Natural killer cell (primary cell): Measurements from ENCODE around the gene CBX4. TPM values are rescaled to one million over a fixed set of nuclear protein-coding genes. Genes with fewer than 3 reads are reported as not detected.

Source experiments
- ATAC-seq, 3 donors: fragments of 150-1000 bp in 2 of 3; fragments of 200-7000 bp in 1 of 3; cut with Tn5 transposase; 1 replicate in 1 of 3; 2 replicates in 2 of 3; pipeline ENCODE4 v1.10.0; 2021; ENCODE audit warnings: mild to moderate bottlenecking in 2 of 3, moderate library complexity in 2 of 3
- DNase-seq, 2 donors: peaks; one replicate each; pipeline versions ENCODE4 v3.0.0 to v3.0.0-alpha.2; 2013 to 2021; ENCODE audit warnings: mixed read lengths in 1 of 2
- H3K27ac ChIP-seq: one replicate; pipeline ENCODE4 v1.5.1; 2013; ENCODE audit warnings: mild to moderate bottlenecking, low read length
- H3K27me3 ChIP-seq: one replicate; pipeline ENCODE4 v1.6.1; 2013; ENCODE audit warnings: low read length; ENCODE audit not compliant: control insufficient read depth, insufficient read depth
- H3K36me3 ChIP-seq: one replicate; pipeline ENCODE4 v1.6.1; 2013; ENCODE audit warnings: low read length; ENCODE audit not compliant: control insufficient read depth, insufficient read depth
- H3K4me1 ChIP-seq: one replicate; pipeline ENCODE4 v1.6.1; 2013; ENCODE audit warnings: low read length; ENCODE audit not compliant: control insufficient read depth, insufficient read depth
- H3K4me3 ChIP-seq: one replicate; pipeline ENCODE4 v1.5.1; 2013; ENCODE audit warnings: low read length
- H3K9me3 ChIP-seq: one replicate; pipeline ENCODE4 v1.6.1; 2013; ENCODE audit warnings: low read length; ENCODE audit not compliant: control insufficient read depth, insufficient read depth
- H3K27ac Mint-ChIP-seq, 2 donors: one replicate each; pipeline ENCODE4 v1.8.0; 2022; ENCODE audit warnings: mild to moderate bottlenecking in 2 of 2, mixed read lengths in 2 of 2, moderate library complexity in 1 of 2
- H3K27me3 Mint-ChIP-seq, 2 donors: one replicate each; pipeline ENCODE4 v1.8.0; 2022; ENCODE audit warnings: low read depth in 2 of 2, mixed read lengths in 2 of 2
- H3K36me3 Mint-ChIP-seq: one replicate; pipeline ENCODE4 v1.8.0; 2022; ENCODE audit warnings: mixed read lengths
- H3K4me1 Mint-ChIP-seq, 2 donors: one replicate each; pipeline ENCODE4 v1.8.0; 2022; ENCODE audit warnings: mixed read lengths in 2 of 2
- H3K4me3 Mint-ChIP-seq: one replicate; pipeline ENCODE4 v1.8.0; 2022; ENCODE audit warnings: mild to moderate bottlenecking, moderate library complexity, mixed read lengths
- H3K9me3 Mint-ChIP-seq, 2 donors: one replicate each; pipeline ENCODE4 v1.8.0; 2022; ENCODE audit warnings: mixed read lengths in 2 of 2
- CTCF ChIP-seq: fragments of 200-600 bp; IDR thresholded peaks from one replicate; pipeline ENCODE4 v1.8.0; 2022; ENCODE audit warnings: antibody characterized with exemption
- WGBS: methylation state at CpG from one replicate; pipeline ENCODE4 v1.1.7; 2013; ENCODE audit warnings: missing lambda C conversion rate; ENCODE audit not compliant: insufficient coverage; 5-methylcytosine and 5-hydroxymethylcytosine counted together
- intact Hi-C: fragments of 100-400 bp; cut with micrococcal nuclease; formaldehyde crosslinking; loops from one replicate; pipeline ENCODE4 v1.14.2; 2022
- total RNA-seq, 4 donors: library from RNA; stranded (reverse); fragments of 120-200 nt in 1 of 4; gene quantifications; one replicate each; pipeline versions ENCODE4 v1.2.3 to v1.2.4, GENCODE V29; 2013 to 2022

Gene CBX4
- total RNA-seq, 3 donors from 2014 or later (not counting 1 experiment from before 2014, with no cell fraction given) = 147 to 220 (median 217) TPM

GRCh38 chr17:79800325-79801155, 38.7 kb downstream of the CBX4 start:
- peaks cover 76% of the 10 kb centered on the region for H3K27me3 ChIP-seq
- peaks cover 82% of the 10 kb centered on the region for H3K4me1 ChIP-seq
- no peak overlapping the region for H3K27ac ChIP-seq
- H3K27me3 Mint-ChIP-seq = peaks cover 45% of the 10 kb centered on the region in 2 donors
- H3K36me3 ChIP-seq = no peaks in the 10 kb centered on the region
- peak in 1 of 2 donors; percentile 74 for DNase-seq
- TF ChIP-seq CTCF = no peak
- peaks cover 18% of the 10 kb centered on the region for H3K9me3 ChIP-seq
- intact Hi-C loops = loop anchor here (5.0 kb wide), 2 partner anchors 1597 to 1668 kb away; partner anchors contain the start of genes BAHCC1 and TMC8
- H3K27ac Mint-ChIP-seq = peak overlapping the region; percentile 63 to 72
- H3K4me1 Mint-ChIP-seq = peaks cover 40 to 59% of the 10 kb centered on the region in 2 donors
- no peak overlapping the region for H3K4me3 ChIP-seq
- H3K4me3 Mint-ChIP-seq = peak overlapping the region; percentile 81
- H3K9me3 Mint-ChIP-seq = no peaks in the 10 kb centered on the region
- 3% methylated on average over 44 of the region's 44 CpGs for WGBS
- no peak for ATAC-seq
- peaks cover 6% of the 10 kb centered on the region for H3K36me3 Mint-ChIP-seq

GRCh38 chr17:79799538-79800324, 39.5 kb downstream of the CBX4 start:
- peaks cover 80% of the 10 kb centered on the region for H3K4me1 ChIP-seq
- ATAC-seq (no peak), DNase-seq (peak in 1 of 2 donors; percentile 51)
- no peak overlapping the region for H3K27ac ChIP-seq
- no peak overlapping the region for H3K4me3 ChIP-seq
- H3K36me3 ChIP-seq = peaks cover under 1% of the 10 kb centered on the region
- Mint-ChIP-seq H3K4me1 (peaks cover 39 to 51% of the 10 kb centered on the region in 2 donors), H3K27ac (peak overlapping the region; percentile 63 to 72), H3K36me3 (peaks cover 5% of the 10 kb centered on the region), H3K9me3 (no peaks in the 10 kb centered on the region), H3K27me3 (peaks cover 37% of the 10 kb centered on the region in 2 donors), H3K4me3 (peak overlapping the region; percentile 81)
- peaks cover 68% of the 10 kb centered on the region for H3K27me3 ChIP-seq
- WGBS = 7% methylated on average over 31 of the region's 31 CpGs
- H3K9me3 ChIP-seq = peaks cover 18% of the 10 kb centered on the region
- intact Hi-C loops = loop anchor here (5.0 kb wide), 3 partner anchors 52 to 1667 kb away; partner anchors contain the start of genes BAHCC1 and TMC8
- no peak for TF ChIP-seq CTCF

GRCh38 chr17:79799174-79799537, 40.1 kb downstream of the CBX4 start:
- Mint-ChIP-seq H3K4me3 (peak overlapping the region; percentile 73), H3K36me3 (no peaks in the 10 kb centered on the region), H3K9me3 (no peaks in the 10 kb centered on the region), H3K27me3 (peaks cover 31 to 34% of the 10 kb centered on the region in 2 donors), H3K4me1 (peaks cover 33 to 45% of the 10 kb centered on the region in 2 donors), H3K27ac (peak overlapping the region; percentile 67 to 72)
- intact Hi-C loops = loop anchor here (5.0 kb wide), 1 partner anchor 52 kb away; no protein-coding TSS in a partner anchor
- ATAC-seq = no peak
- Histone ChIP-seq H3K9me3 (peaks cover 18% of the 10 kb centered on the region), H3K4me3 (no peak overlapping the region), H3K27ac (no peak overlapping the region), H3K36me3 (peaks cover 3% of the 10 kb centered on the region), H3K4me1 (peaks cover 74% of the 10 kb centered on the region), H3K27me3 (peaks cover 63% of the 10 kb centered on the region)
- no peak for TF ChIP-seq CTCF
- WGBS = 12% methylated on average over 23 of the region's 23 CpGs
- DNase-seq = peak in 1 of 2 donors; percentile 48
